A549 treated with AZD2906 at 1 μM for 4 hours (cell line): ENCODE data around the gene COLGALT1. TPM values are rescaled to one million over a fixed set of nuclear protein-coding genes. Genes with fewer than 3 reads are reported as not detected.

Experiments used
- total RNA-seq: library from RNA; stranded (reverse); fragments of 200-300 nt; extraction: Qiagen RNA extraction; gene quantifications from 5 replicates; pipeline ENCODE4 v1.2.3, GENCODE V29; 2022

COLGALT1 gene
- total RNA-seq, result 58.2 to 69.3 TPM (median 67.4 TPM) in 5 replicates

DNA sequence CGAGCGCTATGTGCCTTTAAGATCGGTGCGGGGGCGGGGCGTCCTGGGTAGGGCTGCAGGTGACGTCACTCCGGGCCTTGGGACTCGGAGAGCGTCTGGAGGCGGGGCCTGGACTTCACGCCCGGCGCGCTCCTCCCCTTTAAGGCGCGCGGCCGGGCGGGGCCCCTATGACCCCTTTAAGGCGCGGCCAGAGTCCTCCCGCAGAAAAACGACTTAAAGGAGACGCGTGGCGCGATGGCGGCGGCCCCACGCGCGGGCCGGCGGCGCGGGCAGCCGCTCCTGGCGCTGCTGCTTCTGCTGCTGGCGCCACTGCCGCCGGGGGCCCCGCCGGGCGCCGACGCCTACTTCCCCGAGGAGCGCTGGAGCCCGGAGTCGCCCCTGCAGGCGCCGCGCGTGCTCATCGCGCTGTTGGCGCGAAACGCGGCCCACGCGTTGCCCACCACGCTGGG, at the start of gene COLGALT1:
COLGALT1 (plus strand) TSS at position 170 of the 449 bp plus-strand sequence; CDS start at position 235, 65 bp downstream.

Other genes starting within 250 kb of the COLGALT1 start
- gene MRPL34, start 249.8 kb upstream of the COLGALT1 start, total RNA-seq, result 55.8 to 85.4 TPM (median 81.6 TPM) in 5 replicates
- gene DDA1, start 246.1 kb upstream of the COLGALT1 start, total RNA-seq, result 51.2 to 57.9 TPM (median 54.8 TPM) in 5 replicates
- 2.0 to 3.8 TPM (median 3.3 TPM) in 5 replicates for gene ANO8, start 220.8 kb upstream of the COLGALT1 start, total RNA-seq
- 13.2 to 20.3 TPM (median 19.3 TPM) in 5 replicates for gene GTPBP3, start 218.1 kb upstream of the COLGALT1 start, total RNA-seq
- gene PLVAP, start 178.3 kb upstream of the COLGALT1 start, total RNA-seq, result not detected in 5 replicates
- not detected in 5 replicates for gene CCDC194, start 161.5 kb upstream of the COLGALT1 start, total RNA-seq
- gene BST2, start 150.0 kb upstream of the COLGALT1 start, total RNA-seq, result 0.12 to 0.22 TPM (median 0.16 TPM) in 5 replicates
- gene MVB12A, start 135.6 kb upstream of the COLGALT1 start, total RNA-seq, result 30.6 to 42.8 TPM (median 40.1 TPM) in 5 replicates
- 0.31 to 0.71 TPM (median 0.64 TPM) in 5 replicates for gene TMEM221, start 107.0 kb upstream of the COLGALT1 start, total RNA-seq
- gene NXNL1, start 94.7 kb upstream of the COLGALT1 start, total RNA-seq, result not detected in 5 replicates
- 2.2 to 3.0 TPM (median 2.4 TPM) in 5 replicates for gene SLC27A1, start 85.1 kb upstream of the COLGALT1 start, total RNA-seq
- 48.4 to 84.4 TPM (median 77.5 TPM) in 5 replicates for gene PGLS, start 44.0 kb upstream of the COLGALT1 start, total RNA-seq
- 1.0 to 1.7 TPM (median 1.3 TPM) in 5 replicates for gene UNC13A, start 132.7 kb downstream of the COLGALT1 start, total RNA-seq
- gene MAP1S, start 163.8 kb downstream of the COLGALT1 start, total RNA-seq, result 27.6 to 35.0 TPM (median 33.4 TPM) in 5 replicates
- 17.6 to 21.4 TPM (median 18.4 TPM) in 5 replicates for gene FCHO1, start 195.8 kb downstream of the COLGALT1 start, total RNA-seq
- gene B3GNT3, start 239.5 kb downstream of the COLGALT1 start, total RNA-seq, result 3.8 to 4.5 TPM (median 4.2 TPM) in 5 replicates